GM21381 (cell line): ENCODE measurements around the gene PDCD7.
"Not testable (repeated sequence)": the region's sequence is repeated elsewhere in the genome, so short reads cannot be mapped to it uniquely, and the experiment has no call there.

Experiments
- ATAC-seq: cut with Tn5 transposase; IDR thresholded peaks from one replicate; pipeline ENCODE4 v1.9.1; 2021; ENCODE audit warnings: mild to moderate bottlenecking, moderate library complexity; ENCODE audit not compliant: unreplicated experiment

PDCD7 gene

GRCh38 chr15:65132878-65133547, 595 bp downstream of the PDCD7 start:
- peak; percentile 36 for ATAC-seq

- ATAC-seq: no peak
Measured at GRCh38 chr15:65130941-65131340, 2.7 kb downstream of the PDCD7 start.

GRCh38 chr15:65115542-65115941, 18.1 kb downstream of the PDCD7 start:
- ATAC-seq: no peak

GRCh38 chr15:65115086-65115485, 18.5 kb downstream of the PDCD7 start, which contains the start of gene UBAP1L:
Gene UBAP1L (minus strand): TSS chr15:65115200. CDS start chr15:65106215, 8,985 bp downstream.
- ATAC-seq: no peak

- ATAC-seq: no peak
Measured at GRCh38 chr15:65110676-65111292, 22.8 kb downstream of the PDCD7 start.

GRCh38 chr15:65106011-65106590, 27.5 kb downstream of the PDCD7 start:
- ATAC-seq: no peak

GRCh38 chr15:65105038-65105437, 28.6 kb downstream of the PDCD7 start:
- no peak for ATAC-seq

- no peak for ATAC-seq
Measured at GRCh38 chr15:65102912-65103311, 30.7 kb downstream of the PDCD7 start.

GRCh38 chr15:65101891-65102708, 31.5 kb downstream of the PDCD7 start:
- ATAC-seq: no peak

GRCh38 chr15:65101411-65101890, 32.2 kb downstream of the PDCD7 start:
- ATAC-seq: no peak

- no peak for ATAC-seq
Measured at GRCh38 chr15:65100442-65100841, 33.2 kb downstream of the PDCD7 start.

GRCh38 chr15:65099801-65100200, 33.8 kb downstream of the PDCD7 start:
- not testable (repeated sequence) for ATAC-seq

- ATAC-seq: no peak
Measured at GRCh38 chr15:65099336-65099735, 34.3 kb downstream of the PDCD7 start.

- no peak for ATAC-seq
Measured at GRCh38 chr15:65097651-65098263, 35.9 kb downstream of the PDCD7 start.

GRCh38 chr15:65096481-65097385, 36.9 kb downstream of the PDCD7 start:
- no peak for ATAC-seq

GRCh38 chr15:65095747-65096104, 37.9 kb downstream of the PDCD7 start:
- no peak for ATAC-seq

- ATAC-seq: no peak
Measured at GRCh38 chr15:65095011-65095746, 38.4 kb downstream of the PDCD7 start.

- ATAC-seq: no peak
Measured at GRCh38 chr15:65094294-65094995, 39.2 kb downstream of the PDCD7 start.

- ATAC-seq: not testable (repeated sequence)
Measured at GRCh38 chr15:65093793-65094170, 39.8 kb downstream of the PDCD7 start.
